HEK293T (cell line): ENCODE results near the gene ARMC9.

ENCODE experiments used
- FOXM1 ChIP-seq: fragments of 450-650 bp; IDR thresholded peaks from 2 replicates; pipeline ENCODE4 v1.6.1; 2017; ENCODE audit warnings: mild to moderate bottlenecking, borderline replicate concordance
- SP1 ChIP-seq: fragments of 450-650 bp; IDR thresholded peaks from 2 replicates; pipeline ENCODE4 v1.6.1; 2017
- SUZ12 ChIP-seq: fragments of 450-650 bp; IDR thresholded peaks from 2 replicates; pipeline ENCODE4 v1.6.1; 2016; ENCODE audit warnings: mild to moderate bottlenecking

GRCh38 chr2:231213931-231214642 is 15.7 kb downstream of the ARMC9 start:
- TF ChIP-seq FOXM1 (no peak), SUZ12 (no peak), SP1 (no peak)
